HG03097 (cell line): Measurements from ENCODE around the gene GSTCD.

Source experiments
- ATAC-seq: cut with Tn5 transposase; IDR thresholded peaks from one replicate; pipeline ENCODE4 v1.9.1; 2021; ENCODE audit not compliant: unreplicated experiment, low FRiP score

The GSTCD gene

DNA sequence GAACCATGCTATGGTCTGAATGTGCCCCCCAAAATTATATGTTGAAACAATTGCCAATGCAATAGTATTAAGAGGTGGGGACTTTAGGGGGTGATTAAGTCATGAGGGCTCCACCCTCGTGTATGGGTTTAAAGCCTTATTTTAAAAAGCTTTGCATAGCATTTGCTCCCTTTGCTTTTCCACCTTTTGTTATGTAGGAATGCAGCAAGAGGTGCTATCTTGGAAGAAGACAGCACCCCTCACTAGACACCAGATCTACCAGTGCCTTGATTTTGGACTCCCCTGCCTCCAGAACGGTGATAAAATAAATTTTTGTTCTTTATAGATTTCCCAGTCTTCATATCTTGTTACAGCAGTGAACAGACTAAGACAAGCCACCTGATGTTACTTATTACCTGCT lies 163.4 kb downstream of the GSTCD start:
- no peak for ATAC-seq

DNA sequence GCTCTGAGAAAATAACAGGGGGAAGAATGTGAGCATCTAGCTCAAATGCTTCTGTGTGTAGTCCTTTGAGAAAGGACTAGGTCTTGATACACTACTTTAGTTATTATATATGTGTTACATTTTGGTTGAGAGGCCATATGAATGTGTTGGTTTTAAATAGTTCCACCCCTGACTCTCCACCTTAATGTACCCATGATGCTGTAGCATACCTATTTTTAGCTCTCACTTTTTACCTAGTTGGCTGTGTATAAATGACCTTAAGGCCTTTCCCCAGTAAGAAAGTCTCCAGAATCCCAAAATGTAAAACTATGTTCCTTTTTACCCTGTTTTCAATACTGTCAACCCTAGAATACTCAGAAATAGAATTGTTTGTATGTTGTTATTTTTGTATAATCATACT lies 166.6 kb downstream of the GSTCD start:
- no peak for ATAC-seq

- ATAC-seq, result no peak
Measured at GRCh38 chr4:105878668-105879067, 170.1 kb downstream of the GSTCD start.

- ATAC-seq, result no peak
Measured at GRCh38 chr4:105887508-105887907, 178.9 kb downstream of the GSTCD start.

DNA sequence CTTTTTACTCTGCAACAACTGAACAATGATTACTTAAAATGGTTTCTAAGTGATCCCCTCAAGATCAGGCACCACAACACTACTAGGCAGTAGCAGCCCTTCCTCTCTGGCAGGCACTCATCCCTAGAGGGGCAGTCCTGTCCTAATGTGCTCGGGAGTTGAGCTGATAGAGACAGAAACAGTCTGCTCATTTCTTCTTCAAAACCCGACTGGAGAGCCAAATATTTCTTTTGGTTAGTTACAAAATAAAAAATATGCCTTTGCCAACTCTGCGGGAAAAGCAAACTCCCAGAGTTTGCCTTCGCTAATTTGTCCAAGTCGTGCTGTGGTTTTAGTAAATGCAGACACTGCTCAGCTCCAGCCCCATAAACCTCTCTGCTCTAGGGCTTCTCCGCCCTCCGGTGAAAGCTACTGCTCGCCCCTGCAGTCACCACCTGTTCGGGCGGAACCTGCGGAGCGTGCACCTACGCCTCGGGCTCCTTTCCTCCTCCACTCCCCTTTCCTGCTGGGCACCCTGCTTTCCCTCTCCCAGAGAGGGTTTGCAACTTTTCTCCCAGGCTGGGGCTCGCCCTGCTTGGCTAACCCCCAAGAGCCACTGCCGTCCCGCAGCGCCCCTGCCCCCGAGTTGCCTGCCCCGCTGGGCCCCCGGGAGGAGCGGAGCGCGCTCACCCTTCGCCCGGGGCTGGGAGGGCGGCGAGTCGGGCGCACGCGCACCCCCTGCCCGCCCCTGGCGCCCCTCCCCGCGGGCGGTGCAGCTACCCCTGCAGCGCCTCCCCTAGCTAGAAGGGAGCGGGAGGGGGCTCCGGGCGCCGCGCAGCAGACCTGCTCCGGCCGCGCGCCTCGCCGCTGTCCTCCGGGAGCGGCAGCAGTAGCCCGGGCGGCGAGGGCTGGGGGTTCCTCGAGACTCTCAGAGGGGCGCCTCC lies 186.3 kb downstream of the GSTCD start, which contains the start of gene NPNT:
Gene NPNT, plus strand, starts transcription at position 812 of the 923 bp plus-strand sequence. CDS start 182 bp downstream, outside the sequence.
- no peak for ATAC-seq

DNA sequence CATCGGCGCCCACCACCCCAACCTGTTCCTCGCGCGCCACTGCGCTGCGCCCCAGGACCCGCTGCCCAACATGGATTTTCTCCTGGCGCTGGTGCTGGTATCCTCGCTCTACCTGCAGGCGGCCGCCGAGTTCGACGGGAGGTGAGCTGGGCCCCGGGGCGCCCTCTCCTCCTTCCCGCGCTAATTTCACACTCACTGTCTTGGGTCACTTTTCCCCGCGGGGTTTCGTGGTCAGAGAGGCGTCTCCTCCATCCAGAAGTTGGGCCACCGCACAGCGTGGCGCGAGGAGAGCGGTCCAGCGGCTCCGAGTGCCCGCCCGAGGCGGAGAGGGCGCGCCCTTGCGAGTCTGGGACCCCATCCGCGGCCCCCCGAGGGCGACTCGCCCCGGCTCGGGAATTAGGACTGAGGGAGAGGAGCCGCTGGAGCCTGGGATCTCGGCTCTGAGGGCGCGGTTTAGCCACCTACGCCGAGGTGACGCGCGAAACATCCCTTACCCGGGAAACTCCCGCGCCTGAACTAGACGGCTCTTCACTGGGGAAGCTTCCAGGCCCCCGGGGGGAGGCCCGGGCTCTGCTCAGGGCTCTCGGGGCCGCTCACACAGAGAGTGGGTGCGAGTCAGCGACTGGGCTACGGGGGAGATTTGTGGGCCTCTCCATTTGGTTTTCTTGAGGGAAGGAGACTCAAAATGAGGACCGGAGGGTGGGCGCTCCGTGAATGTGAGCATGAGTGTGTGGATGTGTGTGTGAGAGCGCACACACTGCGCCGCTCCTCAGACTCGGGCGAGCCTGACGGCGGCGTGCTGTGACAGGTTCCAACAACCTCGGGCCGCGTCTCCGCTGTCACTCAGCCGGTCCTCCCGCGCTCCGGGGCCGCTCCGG lies 187.2 kb downstream of the GSTCD start:
- no peak for ATAC-seq

DNA sequence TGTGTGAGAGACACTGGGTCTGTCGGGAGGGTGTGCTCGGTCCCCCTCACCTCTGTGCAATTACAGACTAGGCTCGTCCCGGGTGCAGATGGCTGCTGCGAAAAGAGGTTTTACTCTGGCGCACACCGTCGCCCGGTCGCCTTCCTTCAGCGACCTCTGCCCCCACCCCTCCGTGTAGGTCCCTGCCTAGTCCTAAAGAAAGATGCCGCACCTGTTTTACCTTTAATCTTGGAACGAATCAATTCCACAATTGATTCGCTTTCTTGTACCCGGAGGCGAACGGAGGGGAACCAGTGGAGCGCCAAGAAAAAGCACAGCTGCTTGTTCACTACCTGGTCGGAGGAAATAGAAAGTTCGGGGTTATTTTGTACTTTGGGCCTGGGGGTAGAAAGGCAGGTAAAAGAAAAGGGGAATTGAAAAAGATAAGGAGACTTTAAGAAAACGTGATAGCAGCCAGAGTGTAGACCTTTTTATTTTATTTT lies 187.9 kb downstream of the GSTCD start:
- ATAC-seq, result no peak
